ENCODE measurements around the gene ZC3H15.

ZC3H15 gene

DNA sequence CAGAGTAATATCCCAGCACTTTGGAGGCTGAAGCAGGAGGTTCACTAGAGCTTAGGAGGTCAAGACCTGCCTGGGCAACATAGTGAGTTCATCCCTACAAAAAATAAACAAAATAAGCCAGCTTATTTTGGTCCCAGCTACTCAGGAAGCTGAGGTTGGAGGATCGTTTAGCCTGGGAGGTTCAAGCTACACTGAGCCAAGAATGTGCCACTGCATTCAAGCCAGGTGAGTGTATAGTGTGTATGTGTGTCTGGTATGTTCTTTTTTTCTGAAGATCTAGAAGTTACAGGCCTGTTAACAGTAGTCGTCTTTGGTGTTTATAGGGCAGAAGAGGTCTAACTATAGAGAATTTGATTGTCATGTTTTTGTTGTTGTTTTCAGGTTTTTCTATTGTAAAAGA is 40.2 kb downstream of the ZC3H15 start:
- no peaks in the 10 kb centered on the region for H3K4me1 ChIP-seq (ENCODE audit: control insufficient read depth, insufficient read depth, low read length)
- H3K9ac ChIP-seq (ENCODE audit: low read depth, low read length): no peak overlapping the region
- H3K9me3 ChIP-seq (replicated peaks; ENCODE audit: low read length): no peaks in the 10 kb centered on the region
- H3K36me3 ChIP-seq (ENCODE audit: insufficient read depth, low read length): peaks cover under 1% of the 10 kb centered on the region
- H3K4me3 ChIP-seq (ENCODE audit: low read length): no peak overlapping the region
- H3K27me3 ChIP-seq (ENCODE audit: control insufficient read depth, insufficient read depth, low read length): no peaks in the 10 kb centered on the region
- no peak overlapping the region for H3K4me2 ChIP-seq (ENCODE audit: low read length)

DNA sequence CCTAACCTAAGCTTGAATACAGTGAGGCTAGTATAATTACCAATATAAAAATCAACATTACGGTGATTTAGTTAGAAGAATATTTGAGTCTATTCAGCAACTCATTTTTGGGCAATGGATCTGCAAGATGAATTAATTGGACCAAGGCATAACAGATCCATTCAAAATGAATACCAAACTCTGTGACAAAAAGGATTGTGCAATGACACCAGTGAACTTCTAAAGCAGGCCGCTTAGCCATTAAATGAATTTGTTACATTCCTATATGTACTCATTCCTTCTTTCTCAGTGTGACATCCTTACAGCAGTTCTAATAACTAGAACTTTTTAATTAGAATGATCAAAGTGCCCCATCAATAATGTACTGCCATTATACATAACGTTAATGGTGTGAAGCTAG is 44.3 kb downstream of the ZC3H15 start:
- no peaks in the 10 kb centered on the region for H3K27me3 ChIP-seq (ENCODE audit: control insufficient read depth, insufficient read depth, low read length)
- H3K4me3 ChIP-seq (ENCODE audit: low read length): no peak overlapping the region
- no peaks in the 10 kb centered on the region for H3K9me3 ChIP-seq (replicated peaks; ENCODE audit: low read length)
- no peaks in the 10 kb centered on the region for H3K36me3 ChIP-seq (ENCODE audit: insufficient read depth, low read length)
- H3K4me1 ChIP-seq (ENCODE audit: control insufficient read depth, insufficient read depth, low read length): peaks cover 22% of the 10 kb centered on the region
- H3K4me2 ChIP-seq (ENCODE audit: low read length): no peak overlapping the region
- no peak overlapping the region for H3K9ac ChIP-seq (ENCODE audit: low read depth, low read length)

DNA sequence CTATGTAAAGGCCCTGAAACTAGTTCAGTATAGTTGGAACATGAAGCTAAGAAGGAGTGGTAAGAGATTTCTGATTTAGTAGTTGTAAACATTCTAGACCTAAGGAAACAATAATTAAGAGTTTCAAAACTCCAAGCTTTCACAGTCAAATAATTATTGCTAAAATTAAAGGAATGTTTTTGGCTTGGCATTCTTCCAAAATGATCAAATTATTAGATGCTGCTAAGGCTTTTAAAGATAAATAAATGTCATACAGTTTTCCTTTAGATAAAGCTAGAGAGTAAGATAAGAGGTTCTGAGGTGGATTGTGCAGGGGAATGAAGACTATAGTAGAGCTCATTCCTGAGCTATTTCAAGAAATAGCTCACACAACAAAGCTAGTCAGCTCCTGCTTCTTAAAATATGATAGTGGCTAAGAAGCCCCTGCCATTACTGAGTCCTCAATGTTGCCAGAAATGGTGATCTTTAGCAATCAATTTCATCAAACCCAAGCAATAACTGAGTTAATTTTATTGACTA is 45.3 kb downstream of the ZC3H15 start:
- Histone ChIP-seq H3K36me3 (ENCODE audit: insufficient read depth, low read length) (no peaks in the 10 kb centered on the region), H3K4me1 (ENCODE audit: control insufficient read depth, insufficient read depth, low read length) (peaks cover 22% of the 10 kb centered on the region), H3K9ac (ENCODE audit: low read depth, low read length) (no peak overlapping the region), H3K4me2 (ENCODE audit: low read length) (no peak overlapping the region), H3K9me3 (replicated peaks; ENCODE audit: low read length) (no peaks in the 10 kb centered on the region), H3K27me3 (ENCODE audit: control insufficient read depth, insufficient read depth, low read length) (no peaks in the 10 kb centered on the region), H3K4me3 (ENCODE audit: low read length) (no peak overlapping the region)

DNA sequence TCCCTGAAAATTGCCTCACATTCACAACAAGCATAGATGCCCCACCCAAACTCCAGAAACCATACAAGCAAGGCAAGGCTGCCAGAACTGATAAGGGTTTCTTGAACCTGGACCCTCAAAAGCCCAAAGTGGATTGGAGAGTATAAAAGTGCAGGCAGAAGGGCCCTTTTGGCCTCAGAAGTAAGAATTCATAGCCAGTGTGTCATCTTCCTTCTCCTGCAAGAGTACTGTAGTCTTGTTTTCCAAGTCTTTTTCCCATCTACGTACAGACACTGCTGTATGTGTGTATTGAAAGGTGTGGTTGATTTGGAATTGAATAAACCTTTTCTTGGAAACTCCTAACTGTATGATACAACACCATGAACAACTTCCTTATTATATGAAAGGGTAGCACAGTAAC is 46.8 kb downstream of the ZC3H15 start:
- peaks cover 22% of the 10 kb centered on the region for H3K4me1 ChIP-seq (ENCODE audit: control insufficient read depth, insufficient read depth, low read length)
- H3K4me2 ChIP-seq (ENCODE audit: low read length): no peak overlapping the region
- H3K9ac ChIP-seq (ENCODE audit: low read depth, low read length): no peak overlapping the region

DNA sequence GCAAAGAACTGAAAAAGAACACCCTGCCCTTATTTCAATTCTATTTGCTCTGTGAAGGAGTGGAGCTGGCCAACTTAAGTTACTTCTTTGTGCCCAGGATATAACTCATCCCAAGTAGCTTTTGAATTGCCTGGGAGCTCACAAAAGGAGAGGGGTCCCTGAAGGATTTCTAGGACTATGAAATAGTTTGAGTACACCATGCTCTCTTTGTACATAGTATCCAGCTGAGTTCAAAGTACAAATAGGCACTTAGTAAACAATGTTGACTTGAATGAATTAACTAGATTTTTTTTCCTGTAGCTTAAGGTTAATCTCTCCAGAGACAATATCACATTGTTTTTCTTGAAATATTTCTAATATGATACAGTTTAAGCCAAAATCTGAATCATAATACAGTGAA is 47.7 kb downstream of the ZC3H15 start:
- Histone ChIP-seq H3K4me1 (ENCODE audit: control insufficient read depth, insufficient read depth, low read length) (peaks cover 22% of the 10 kb centered on the region), H3K9ac (ENCODE audit: low read depth, low read length) (no peak overlapping the region)

More for the DNA sequence above, 46.8 kb downstream of the ZC3H15 start:
- no peaks in the 10 kb centered on the region for H3K9me3 ChIP-seq (replicated peaks; ENCODE audit: low read length)
- no peaks in the 10 kb centered on the region for H3K36me3 ChIP-seq (ENCODE audit: insufficient read depth, low read length)
- no peaks in the 10 kb centered on the region for H3K27me3 ChIP-seq (ENCODE audit: control insufficient read depth, insufficient read depth, low read length)
- no peak overlapping the region for H3K4me3 ChIP-seq (ENCODE audit: low read length)

DNA sequence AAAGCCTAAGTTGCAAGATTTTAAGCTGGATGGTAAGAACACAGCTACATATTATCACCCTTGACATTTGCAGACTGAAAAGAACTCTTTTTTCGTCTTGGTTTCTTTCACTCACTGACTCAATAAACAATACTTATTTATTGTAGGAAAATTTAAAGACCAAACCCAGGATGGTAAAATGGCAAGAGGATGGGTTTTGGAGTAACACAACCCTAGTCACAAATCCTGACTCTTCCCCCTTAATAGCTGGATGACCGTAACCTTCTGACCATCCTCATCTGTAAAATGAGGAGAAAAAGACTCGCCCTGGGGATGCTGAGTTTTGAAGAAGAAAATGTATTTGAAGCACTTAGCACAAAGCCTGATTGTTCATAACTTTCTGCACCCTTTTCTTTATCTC is 48.3 kb downstream of the ZC3H15 start:
- H3K4me3 ChIP-seq (ENCODE audit: low read length): no peak overlapping the region
- no peaks in the 10 kb centered on the region for H3K9me3 ChIP-seq (replicated peaks; ENCODE audit: low read length)
- H3K4me1 ChIP-seq (ENCODE audit: control insufficient read depth, insufficient read depth, low read length): peaks cover 22% of the 10 kb centered on the region
- no peaks in the 10 kb centered on the region for H3K27me3 ChIP-seq (ENCODE audit: control insufficient read depth, insufficient read depth, low read length)
- H3K9ac ChIP-seq (ENCODE audit: low read depth, low read length): no peak overlapping the region
- H3K36me3 ChIP-seq (ENCODE audit: insufficient read depth, low read length): no peaks in the 10 kb centered on the region
- no peak overlapping the region for H3K4me2 ChIP-seq (ENCODE audit: low read length)

More for the DNA sequence above, 47.7 kb downstream of the ZC3H15 start:
- H3K27me3 ChIP-seq (ENCODE audit: control insufficient read depth, insufficient read depth, low read length): no peaks in the 10 kb centered on the region
- no peak overlapping the region for H3K4me2 ChIP-seq (ENCODE audit: low read length)
- H3K36me3 ChIP-seq (ENCODE audit: insufficient read depth, low read length): no peaks in the 10 kb centered on the region
- no peaks in the 10 kb centered on the region for H3K9me3 ChIP-seq (replicated peaks; ENCODE audit: low read length)
- no peak overlapping the region for H3K4me3 ChIP-seq (ENCODE audit: low read length)

DNA sequence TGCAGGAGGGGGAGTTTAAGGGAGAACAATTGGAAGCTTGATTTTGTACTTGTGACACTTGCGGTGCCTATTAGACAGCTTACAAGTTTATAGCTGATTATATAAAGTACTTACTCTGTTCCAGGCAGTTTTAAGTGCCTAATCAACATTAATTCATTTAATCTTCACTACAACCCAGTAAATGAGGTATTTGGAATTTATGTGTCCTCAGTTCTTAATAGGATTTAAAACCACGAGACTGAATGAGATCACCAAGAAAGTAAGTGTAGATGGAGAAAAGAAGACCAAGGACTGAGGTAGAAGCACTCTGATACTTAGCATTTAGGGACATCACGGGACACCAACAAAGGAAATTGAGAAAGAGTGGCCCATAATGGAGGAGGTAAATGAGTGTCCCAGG is 49.8 kb downstream of the ZC3H15 start:
- Histone ChIP-seq H3K4me1 (ENCODE audit: control insufficient read depth, insufficient read depth, low read length) (peaks cover 29% of the 10 kb centered on the region), H3K4me2 (ENCODE audit: low read length) (no peak overlapping the region), H3K9me3 (replicated peaks; ENCODE audit: low read length) (no peaks in the 10 kb centered on the region), H3K4me3 (ENCODE audit: low read length) (no peak overlapping the region), H3K27me3 (ENCODE audit: control insufficient read depth, insufficient read depth, low read length) (no peaks in the 10 kb centered on the region), H3K9ac (ENCODE audit: low read depth, low read length) (no peak overlapping the region), H3K36me3 (ENCODE audit: insufficient read depth, low read length) (no peaks in the 10 kb centered on the region)

DNA sequence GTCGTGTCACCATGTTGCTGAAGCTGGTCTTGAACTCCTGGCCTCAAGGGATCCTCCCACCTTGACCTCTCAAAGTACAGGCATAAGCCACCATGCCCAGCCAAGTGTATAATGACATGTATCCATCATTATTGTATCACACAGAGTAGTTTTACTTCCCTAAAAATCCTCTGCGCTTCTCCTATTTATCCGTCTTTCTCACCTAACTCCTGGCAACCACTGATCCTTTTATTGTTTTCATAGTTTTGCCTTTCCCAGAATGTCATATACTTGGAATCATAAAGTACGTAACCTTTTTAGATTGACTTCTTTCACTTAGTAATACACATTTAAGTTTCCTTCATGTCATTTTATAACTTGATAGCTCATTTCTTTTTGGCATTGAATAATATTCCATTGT is 51.0 kb downstream of the ZC3H15 start:
- H3K4me2 ChIP-seq (ENCODE audit: low read length): no peak overlapping the region
- no peaks in the 10 kb centered on the region for H3K36me3 ChIP-seq (ENCODE audit: insufficient read depth, low read length)
- H3K27me3 ChIP-seq (ENCODE audit: control insufficient read depth, insufficient read depth, low read length): no peaks in the 10 kb centered on the region
- no peak overlapping the region for H3K4me3 ChIP-seq (ENCODE audit: low read length)
- H3K9ac ChIP-seq (ENCODE audit: low read depth, low read length): no peak overlapping the region
- peaks cover 36% of the 10 kb centered on the region for H3K4me1 ChIP-seq (ENCODE audit: control insufficient read depth, insufficient read depth, low read length)
- H3K9me3 ChIP-seq (replicated peaks; ENCODE audit: low read length): no peaks in the 10 kb centered on the region

DNA sequence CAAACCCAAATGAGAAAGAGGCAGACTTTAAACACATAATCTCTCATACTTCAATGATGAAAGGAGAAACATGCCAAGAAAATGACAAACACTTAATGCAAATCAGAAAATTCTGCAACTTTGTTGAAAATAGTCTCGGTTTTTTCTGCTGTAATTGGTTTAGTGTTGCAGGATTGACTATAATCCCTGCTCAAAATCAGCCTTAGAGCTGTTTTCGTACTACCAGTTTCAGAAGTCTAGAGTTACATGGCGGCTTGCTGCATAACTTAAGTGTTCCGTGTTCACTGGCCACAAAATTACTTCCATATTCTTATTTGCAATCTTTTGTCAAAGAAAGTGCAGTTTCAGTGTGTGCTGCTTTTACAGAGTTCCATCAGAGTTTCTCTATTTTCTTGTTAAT is 54.9 kb downstream of the ZC3H15 start:
- Histone ChIP-seq H3K4me2 (ENCODE audit: low read length) (peak overlapping the region; percentile 50), H3K36me3 (ENCODE audit: insufficient read depth, low read length) (no peaks in the 10 kb centered on the region), H3K4me1 (ENCODE audit: control insufficient read depth, insufficient read depth, low read length) (peaks cover 41% of the 10 kb centered on the region), H3K4me3 (ENCODE audit: low read length) (no peak overlapping the region), H3K9ac (ENCODE audit: low read depth, low read length) (no peak overlapping the region), H3K27me3 (ENCODE audit: control insufficient read depth, insufficient read depth, low read length) (no peaks in the 10 kb centered on the region), H3K9me3 (replicated peaks; ENCODE audit: low read length) (no peaks in the 10 kb centered on the region)

DNA sequence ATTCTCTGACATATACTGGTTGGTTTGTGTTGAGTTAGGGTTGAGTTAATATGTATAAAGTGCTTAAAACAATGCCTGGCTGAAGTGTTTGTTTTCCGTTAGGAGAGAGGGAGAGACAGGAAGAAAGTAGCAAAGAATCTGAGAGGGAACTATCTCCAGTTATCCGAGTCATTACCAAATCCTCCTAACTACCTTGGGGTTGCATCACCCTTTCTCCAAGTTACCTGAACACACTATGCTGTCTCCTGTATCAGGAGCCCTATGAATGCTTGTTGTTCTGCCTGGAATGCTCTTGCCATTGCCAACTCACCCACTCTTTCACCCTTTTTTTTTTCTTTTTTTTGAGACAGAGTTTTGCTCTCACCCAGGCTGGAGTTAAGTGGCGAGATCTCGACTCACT is 55.9 kb downstream of the ZC3H15 start:
- H3K4me3 ChIP-seq (ENCODE audit: low read length): no peak overlapping the region

DNA sequence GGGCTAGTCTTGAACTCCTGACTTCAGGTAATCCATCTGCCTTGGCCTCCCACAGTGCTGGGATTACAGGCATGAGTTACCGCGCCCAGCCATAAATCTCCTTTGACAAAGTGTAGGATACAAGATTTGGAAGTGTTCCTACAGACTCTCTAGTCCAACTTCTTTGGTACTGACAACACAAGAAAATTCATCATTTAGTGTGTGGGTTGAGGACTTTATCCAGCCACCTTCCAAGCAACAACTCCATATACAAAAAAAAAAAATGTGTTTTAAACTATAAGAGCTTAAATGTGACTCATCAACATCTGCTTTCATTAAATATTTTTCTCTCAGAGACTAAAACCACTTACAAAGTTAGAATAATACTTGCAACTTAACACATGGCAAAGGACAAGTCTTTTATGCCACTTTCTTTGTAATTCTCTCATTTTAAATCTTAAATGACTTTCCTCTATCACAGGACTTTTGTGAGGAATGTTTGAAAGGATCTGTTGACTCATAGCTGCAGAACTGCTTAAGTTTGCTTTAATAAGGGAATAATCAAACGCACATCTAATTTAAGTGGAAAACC is 57.6 kb downstream of the ZC3H15 start:
- Histone ChIP-seq H3K4me2 (ENCODE audit: low read length) (peak overlapping the region; percentile 75), H3K4me3 (ENCODE audit: low read length) (peak overlapping the region; percentile 37), H3K9me3 (replicated peaks; ENCODE audit: low read length) (no peaks in the 10 kb centered on the region), H3K27me3 (ENCODE audit: control insufficient read depth, insufficient read depth, low read length) (no peaks in the 10 kb centered on the region), H3K4me1 (ENCODE audit: control insufficient read depth, insufficient read depth, low read length) (peaks cover 55% of the 10 kb centered on the region), H3K9ac (ENCODE audit: low read depth, low read length) (peak overlapping the region; percentile 79), H3K36me3 (ENCODE audit: insufficient read depth, low read length) (no peaks in the 10 kb centered on the region)

More for the DNA sequence above, 55.9 kb downstream of the ZC3H15 start:
- no peak overlapping the region for H3K4me2 ChIP-seq (ENCODE audit: low read length)
- H3K27me3 ChIP-seq (ENCODE audit: control insufficient read depth, insufficient read depth, low read length): no peaks in the 10 kb centered on the region
- H3K4me1 ChIP-seq (ENCODE audit: control insufficient read depth, insufficient read depth, low read length): peaks cover 51% of the 10 kb centered on the region
- no peaks in the 10 kb centered on the region for H3K36me3 ChIP-seq (ENCODE audit: insufficient read depth, low read length)
- no peak overlapping the region for H3K9ac ChIP-seq (ENCODE audit: low read depth, low read length)
- H3K9me3 ChIP-seq (replicated peaks; ENCODE audit: low read length): no peaks in the 10 kb centered on the region

DNA sequence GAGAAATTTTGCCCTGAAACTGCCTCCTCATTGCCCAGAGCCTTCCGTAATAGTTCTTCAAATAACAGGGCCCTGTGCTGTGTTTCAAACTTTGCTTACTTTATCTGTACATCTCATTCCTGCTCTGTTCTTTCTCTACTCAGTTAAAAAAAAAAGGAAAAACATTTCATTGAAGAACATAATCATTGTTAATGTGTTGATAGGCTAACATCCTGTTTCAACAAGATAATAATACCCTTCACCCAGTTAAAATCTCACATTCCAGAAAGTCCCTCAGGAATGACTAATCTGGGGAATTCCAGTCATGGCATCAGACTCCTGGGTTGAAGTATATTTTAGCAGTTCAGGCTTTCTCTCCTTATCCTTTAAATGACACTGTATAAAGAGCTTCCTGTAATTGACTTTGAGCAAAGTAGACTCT is 58.2 kb downstream of the ZC3H15 start:
- H3K4me1 ChIP-seq (ENCODE audit: control insufficient read depth, insufficient read depth, low read length): peaks cover 55% of the 10 kb centered on the region
- peak overlapping the region; percentile 79 for H3K9ac ChIP-seq (ENCODE audit: low read depth, low read length)
- H3K4me3 ChIP-seq (ENCODE audit: low read length): peak overlapping the region; percentile 37
- no peaks in the 10 kb centered on the region for H3K36me3 ChIP-seq (ENCODE audit: insufficient read depth, low read length)
- peak overlapping the region; percentile 75 for H3K4me2 ChIP-seq (ENCODE audit: low read length)
- no peaks in the 10 kb centered on the region for H3K27me3 ChIP-seq (ENCODE audit: control insufficient read depth, insufficient read depth, low read length)
- no peaks in the 10 kb centered on the region for H3K9me3 ChIP-seq (replicated peaks; ENCODE audit: low read length)
